A549 (cell line): Measurements from ENCODE around the gene SNTG2.

Experiments
- CEBPB ChIP-seq, 2 experiments: fragments of >200 bp in 1 of 2; sonication (Bioruptor Twin) in 1 of 2; formaldehyde crosslinking in 1 of 2; IDR thresholded peaks; 2 replicates each; pipeline ENCODE4 v1.6.1; 2012 to 2016
- CHD2 ChIP-seq: fragments of 150-350 bp; IDR thresholded peaks from 2 replicates; pipeline ENCODE4 v1.6.1; 2014; ENCODE audit warnings: low read length; ENCODE audit not compliant: partially characterized antibody
- EP300 ChIP-seq, 2 experiments: fragments of >200 bp; sonication (Bioruptor Twin); formaldehyde crosslinking; IDR thresholded peaks; 2 replicates in 1 of 2; 3 replicates in 1 of 2; pipeline ENCODE4 v1.6.1; 2016 to 2017
- KDM5A ChIP-seq: fragments of 200-600 bp; sonication (generic); IDR thresholded peaks from 2 replicates; pipeline ENCODE4 v1.6.1; 2016; ENCODE audit warnings: antibody characterized with exemption, mild to moderate bottlenecking
- RAD21 ChIP-seq, 2 experiments: fragments of >200 bp in 1 of 2; sonication (Bioruptor Twin) in 1 of 2; formaldehyde crosslinking in 1 of 2; IDR thresholded peaks in 1 of 2; conservative IDR thresholded peaks in 1 of 2; 2 replicates in 1 of 2; 3 replicates in 1 of 2; pipeline ENCODE4 v1.6.1; 2012 to 2018; ENCODE audit warnings: inconsistent platforms in 1 of 2
- RFX5 ChIP-seq: fragments of 450-650 bp; IDR thresholded peaks from 2 replicates; pipeline ENCODE4 v1.7.1; 2014; ENCODE audit warnings: antibody characterized with exemption, mild to moderate bottlenecking, moderate library complexity
- SMC3 ChIP-seq: fragments of >200 bp; sonication (Bioruptor Twin); formaldehyde crosslinking; IDR thresholded peaks from 3 replicates; pipeline ENCODE4 v1.6.1; 2018; ENCODE audit warnings: inconsistent platforms
- TF ChIP-seq, protein P1 (sequence below): fragments of >200 bp; sonication (Bioruptor Twin); formaldehyde crosslinking; IDR thresholded peaks from 3 replicates; pipeline ENCODE4 v1.5.1; 2016
- TF ChIP-seq, protein P2 (sequence below): fragments of 450-650 bp; IDR thresholded peaks from 2 replicates; pipeline ENCODE4 v1.6.1; 2014; ENCODE audit warnings: antibody characterized with exemption
- TF ChIP-seq, protein P3 (sequence below): IDR thresholded peaks from 2 replicates; pipeline ENCODE4 v1.6.1; 2012

DNA sequence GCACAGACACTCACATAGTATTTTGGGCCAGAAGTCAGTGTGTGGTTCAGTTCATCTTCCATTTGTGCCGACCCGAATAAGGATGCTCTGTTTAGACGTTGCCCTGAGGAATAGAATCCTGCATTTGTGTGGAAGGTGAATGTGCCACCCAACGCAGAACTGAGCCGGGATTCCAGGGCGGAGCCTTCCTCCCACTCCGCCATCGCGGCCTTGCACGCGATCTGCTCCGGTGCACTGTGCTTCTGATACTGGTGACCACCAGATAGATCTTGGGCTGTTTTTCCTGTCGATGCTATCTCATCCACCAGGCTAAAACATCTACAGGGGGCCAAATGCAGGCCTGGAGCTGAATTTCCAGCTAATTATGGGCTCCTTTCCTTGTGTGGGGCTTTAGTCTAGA is 29.6 kb upstream of the SNTG2 start:
- no peak for TF ChIP-seq CEBPB (IDR thresholded peaks at IDR 0.05)
- no peak for TF ChIP-seq SMC3
- TF ChIP-seq RFX5, result no peak
- TF ChIP-seq EP300 (IDR thresholded peaks at IDR 0.05), result no peak
- TF ChIP-seq, protein P1, sequence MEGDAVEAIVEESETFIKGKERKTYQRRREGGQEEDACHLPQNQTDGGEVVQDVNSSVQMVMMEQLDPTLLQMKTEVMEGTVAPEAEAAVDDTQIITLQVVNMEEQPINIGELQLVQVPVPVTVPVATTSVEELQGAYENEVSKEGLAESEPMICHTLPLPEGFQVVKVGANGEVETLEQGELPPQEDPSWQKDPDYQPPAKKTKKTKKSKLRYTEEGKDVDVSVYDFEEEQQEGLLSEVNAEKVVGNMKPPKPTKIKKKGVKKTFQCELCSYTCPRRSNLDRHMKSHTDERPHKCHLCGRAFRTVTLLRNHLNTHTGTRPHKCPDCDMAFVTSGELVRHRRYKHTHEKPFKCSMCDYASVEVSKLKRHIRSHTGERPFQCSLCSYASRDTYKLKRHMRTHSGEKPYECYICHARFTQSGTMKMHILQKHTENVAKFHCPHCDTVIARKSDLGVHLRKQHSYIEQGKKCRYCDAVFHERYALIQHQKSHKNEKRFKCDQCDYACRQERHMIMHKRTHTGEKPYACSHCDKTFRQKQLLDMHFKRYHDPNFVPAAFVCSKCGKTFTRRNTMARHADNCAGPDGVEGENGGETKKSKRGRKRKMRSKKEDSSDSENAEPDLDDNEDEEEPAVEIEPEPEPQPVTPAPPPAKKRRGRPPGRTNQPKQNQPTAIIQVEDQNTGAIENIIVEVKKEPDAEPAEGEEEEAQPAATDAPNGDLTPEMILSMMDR, result no peak
- TF ChIP-seq CHD2, result no peak
- no peak for TF ChIP-seq RAD21 (conservative IDR thresholded peaks at IDR 0.05 in 1 of 2, IDR thresholded peaks at IDR 0.05 in 1 of 2)
- TF ChIP-seq, protein P2, sequence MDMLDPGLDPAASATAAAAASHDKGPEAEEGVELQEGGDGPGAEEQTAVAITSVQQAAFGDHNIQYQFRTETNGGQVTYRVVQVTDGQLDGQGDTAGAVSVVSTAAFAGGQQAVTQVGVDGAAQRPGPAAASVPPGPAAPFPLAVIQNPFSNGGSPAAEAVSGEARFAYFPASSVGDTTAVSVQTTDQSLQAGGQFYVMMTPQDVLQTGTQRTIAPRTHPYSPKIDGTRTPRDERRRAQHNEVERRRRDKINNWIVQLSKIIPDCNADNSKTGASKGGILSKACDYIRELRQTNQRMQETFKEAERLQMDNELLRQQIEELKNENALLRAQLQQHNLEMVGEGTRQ, result no peak
- TF ChIP-seq, protein P3, sequence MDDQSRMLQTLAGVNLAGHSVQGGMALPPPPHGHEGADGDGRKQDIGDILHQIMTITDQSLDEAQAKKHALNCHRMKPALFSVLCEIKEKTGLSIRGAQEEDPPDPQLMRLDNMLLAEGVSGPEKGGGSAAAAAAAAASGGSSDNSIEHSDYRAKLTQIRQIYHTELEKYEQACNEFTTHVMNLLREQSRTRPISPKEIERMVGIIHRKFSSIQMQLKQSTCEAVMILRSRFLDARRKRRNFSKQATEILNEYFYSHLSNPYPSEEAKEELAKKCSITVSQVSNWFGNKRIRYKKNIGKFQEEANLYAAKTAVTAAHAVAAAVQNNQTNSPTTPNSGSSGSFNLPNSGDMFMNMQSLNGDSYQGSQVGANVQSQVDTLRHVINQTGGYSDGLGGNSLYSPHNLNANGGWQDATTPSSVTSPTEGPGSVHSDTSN, result no peak
- no peak for TF ChIP-seq KDM5A
